ENCODE measurements around the gene GRID1.

Gene GRID1

GRCh38 chr10:85659331-85659730 lies 707.3 kb downstream of the GRID1 start (continued):
- TF ChIP-seq ZBTB49 (tag by site-specific recombination; IDR thresholded peaks at IDR 0.05; ENCODE audit: low read depth), result no peak
- TF ChIP-seq ZSCAN5A (tag by site-specific recombination; IDR thresholded peaks at IDR 0.05), result no peak
- TF ChIP-seq ZBTB48 (tag by site-specific recombination; IDR thresholded peaks at IDR 0.05), result no peak
- TF ChIP-seq ZNF549 (tag by site-specific recombination; IDR thresholded peaks at IDR 0.05), result no peak
- no peak for TF ChIP-seq SCRT2 (tag by site-specific recombination; IDR thresholded peaks at IDR 0.05)
- no peak for TF ChIP-seq ZNF792 (tag by site-specific recombination; IDR thresholded peaks at IDR 0.05)
- no peak for TF ChIP-seq PBX3 (CRISPR knock-in tag; IDR thresholded peaks at IDR 0.05)
- no peak for TF ChIP-seq ZNF16 (tag by site-specific recombination; IDR thresholded peaks at IDR 0.05; ENCODE audit: low read depth)
- TF ChIP-seq RBAK (tag by site-specific recombination; IDR thresholded peaks at IDR 0.05), result no peak
- no peak for TF ChIP-seq ZNF501 (tag by site-specific recombination; IDR thresholded peaks at IDR 0.05)

GRCh38 chr10:85658518-85658917 lies 708.1 kb downstream of the GRID1 start:
- ChIA-PET POLR2A (no interaction called here), CTCF (interaction anchor here (1.3 kb wide), 1 partner anchor 691 kb away, joined by 3 read pairs; no protein-coding TSS in a partner anchor)
- Histone ChIP-seq H3K36me3 (ENCODE audit: control insufficient read depth in 2 of 2, insufficient read depth in 1 of 2, low read length in 2 of 2) (no peaks in the 10 kb centered on the region), H3K27ac (ENCODE audit: extremely low read depth, low read depth, low read length) (no peak overlapping the region), H3K4me1 (ENCODE audit: control insufficient read depth, insufficient read depth, low read length) (no peaks in the 10 kb centered on the region), H3K4me3 (ENCODE audit: low read depth, low read length) (no peak overlapping the region), H3K9me3 (ENCODE audit: control insufficient read depth, insufficient read depth, low read depth, low read length) (no peaks in the 10 kb centered on the region)
- no peak for TF ChIP-seq ZNF202 (tag by site-specific recombination; IDR thresholded peaks at IDR 0.05; ENCODE audit: borderline replicate concordance)
- no peak for TF ChIP-seq ZNF292 (tag by site-specific recombination; IDR thresholded peaks at IDR 0.05; ENCODE audit: borderline replicate concordance, low read depth)
- no peak for TF ChIP-seq ZNF175 (tag by site-specific recombination; IDR thresholded peaks at IDR 0.05)
- no peak for TF ChIP-seq ZBTB21 (tag by site-specific recombination; IDR thresholded peaks at IDR 0.05)
- TF ChIP-seq ZNF416 (tag by site-specific recombination; IDR thresholded peaks at IDR 0.05), result no peak
- no peak for TF ChIP-seq ZSCAN23 (tag by site-specific recombination; IDR thresholded peaks at IDR 0.05)
- no peak for TF ChIP-seq SETDB1 (IDR thresholded peaks at IDR 0.05; ENCODE audit: insufficient read length, low read length)

- TF ChIP-seq ZNF654 (tag by site-specific recombination; IDR thresholded peaks at IDR 0.05; ENCODE audit: low read depth) (no peak), ZNF423 (tag by site-specific recombination; IDR thresholded peaks at IDR 0.05) (no peak), ZBTB11 (tag by site-specific recombination; conservative IDR thresholded peaks at IDR 0.05; ENCODE audit: low read depth) (no peak), ZBTB21 (tag by site-specific recombination; IDR thresholded peaks at IDR 0.05) (no peak), ATF2 (tag by site-specific recombination; IDR thresholded peaks at IDR 0.05; ENCODE audit: low read depth) (no peak), ZNF211 (tag by site-specific recombination; IDR thresholded peaks at IDR 0.05; ENCODE audit: low read depth) (no peak), GLIS1 (tag by site-specific recombination; IDR thresholded peaks at IDR 0.05) (no peak), ZNF175 (tag by site-specific recombination; IDR thresholded peaks at IDR 0.05) (no peak)
- no peak overlapping the region for H3K27ac ChIP-seq (ENCODE audit: extremely low read depth, low read depth, low read length)
- ChIA-PET CTCF (interaction anchor here (0.6 kb wide), 1 partner anchor 11 kb away, joined by 3 read pairs; no protein-coding TSS in a partner anchor), POLR2A (no interaction called here)
- no peak overlapping the region for H3K4me3 ChIP-seq (ENCODE audit: low read depth, low read length)
- H3K36me3 ChIP-seq (ENCODE audit: control insufficient read depth in 2 of 2, insufficient read depth in 1 of 2, low read length in 2 of 2), result no peaks in the 10 kb centered on the region
- no peaks in the 10 kb centered on the region for H3K4me1 ChIP-seq (ENCODE audit: control insufficient read depth, insufficient read depth, low read length)
- no peaks in the 10 kb centered on the region for H3K9me3 ChIP-seq (ENCODE audit: control insufficient read depth, insufficient read depth, low read depth, low read length)
Observed at GRCh38 chr10:85657476-85658113, 709.0 kb downstream of the GRID1 start.
